Hepatocyte (in vitro differentiated cells): ENCODE measurements around the gene AHCY.

Source experiments
- CTCF ChIP-seq: fragments of 200-600 bp; sonication (generic); IDR thresholded peaks from 2 replicates; pipeline ENCODE4 v1.5.1; 2016; ENCODE audit warnings: antibody characterized with exemption, mild to moderate bottlenecking; ENCODE audit not compliant: poor library complexity
- EZH2 ChIP-seq: fragments of 200-600 bp; sonication (generic); IDR thresholded peaks from 2 replicates; pipeline ENCODE4 v1.6.1; 2016; ENCODE audit warnings: antibody characterized with exemption, mild to moderate bottlenecking, borderline replicate concordance
- EZH2phosphoT487 ChIP-seq: fragments of 200-600 bp; sonication (generic); IDR thresholded peaks from one replicate; pipeline ENCODE4 v1.6.1; 2018; ENCODE audit warnings: antibody characterized with exemption, mild to moderate bottlenecking, low read depth, moderate library complexity; ENCODE audit not compliant: unreplicated experiment, severe bottlenecking

- TF ChIP-seq CTCF (no peak), EZH2phosphoT487 (no peak), EZH2 (no peak)
Observed at GRCh38 chr20:34293589-34293988, 9.6 kb downstream of the AHCY start.
